ENCODE measurements around the gene SLC3A2. TPM values are rescaled to one million over a fixed set of nuclear protein-coding genes. Genes with fewer than 3 reads are reported as not detected.

Gene SLC3A2
- total RNA-seq, 4 donors from 2014 or later, result 108 to 148 (median 133) TPM

GRCh38 chr11:62919898-62920640 is 39.4 kb downstream of the SLC3A2 start:
- peaks cover 0 to 8% (median 0%) of the 10 kb centered on the region in 4 donors for H3K9me3 ChIP-seq
- H3K4me1 ChIP-seq, result peaks cover 0 to 28% (median 12%) of the 10 kb centered on the region in 4 donors
- H3K27ac ChIP-seq, result no peak overlapping the region
- DNase-seq (ENCODE audit: low spot score in 2 of 2), result no peak
- H3K4me3 ChIP-seq, result no peak overlapping the region
- H3K36me3 ChIP-seq, result no peaks in the 10 kb centered on the region
- no peak for TF ChIP-seq POLR2A (IDR thresholded peaks at IDR 0.05)
- TF ChIP-seq EP300 (IDR thresholded peaks at IDR 0.05), result no peak
- TF ChIP-seq CTCF (IDR thresholded peaks at IDR 0.05), result no peak
- WGBS, 2 donors, result 77 to 89% methylated on average over 11 of the region's 11 CpGs
- peaks cover 0 to 46% of the 10 kb centered on the region in 2 donors for H3K27me3 ChIP-seq

- peaks cover 0 to 58% of the 10 kb centered on the region in 2 donors for H3K27me3 ChIP-seq
- H3K27ac ChIP-seq, result no peak within 1 kb of the TSS
- H3K9me3 ChIP-seq, result peaks cover 0 to 8% (median 0%) of the 10 kb centered on the region in 4 donors
- peaks cover 0 to 38% (median 17%) of the 10 kb centered on the region in 4 donors for H3K4me1 ChIP-seq
- TF ChIP-seq POLR2A (IDR thresholded peaks at IDR 0.05) (no peak), EP300 (IDR thresholded peaks at IDR 0.05) (no peak), CTCF (IDR thresholded peaks at IDR 0.05) (no peak)
- H3K4me3 ChIP-seq, result no peak within 1 kb of the TSS
- no peak for DNase-seq (ENCODE audit: low spot score in 2 of 2)
- no peaks in the 10 kb centered on the region for H3K36me3 ChIP-seq
- WGBS, 2 donors, result 26 to 36% methylated on average over 9 of the region's 9 CpGs
Measured at GRCh38 chr11:62921201-62921572, 40.5 kb downstream of the SLC3A2 start, which contains the start of gene CHRM1. Gene CHRM1 (minus strand): TSS chr11:62921363. CDS start chr11:62911100, 10,263 bp downstream.

GRCh38 chr11:62921573-62922188 is 41.0 kb downstream of the SLC3A2 start:
- Histone ChIP-seq H3K4me3 (no peak overlapping the region), H3K27ac (no peak overlapping the region), H3K36me3 (no peaks in the 10 kb centered on the region), H3K4me1 (peaks cover 0 to 43% (median 22%) of the 10 kb centered on the region in 4 donors), H3K27me3 (peaks cover 0 to 63% of the 10 kb centered on the region in 2 donors), H3K9me3 (peaks cover 0 to 8% (median 0%) of the 10 kb centered on the region in 4 donors)
- no peak for DNase-seq (ENCODE audit: low spot score in 2 of 2)
- TF ChIP-seq EP300 (IDR thresholded peaks at IDR 0.05) (no peak), CTCF (IDR thresholded peaks at IDR 0.05) (no peak)
- WGBS, 2 donors, result 26 to 32% methylated on average over 19 of the region's 19 CpGs

GRCh38 chr11:62922189-62922589 is 41.5 kb downstream of the SLC3A2 start:
- H3K9me3 ChIP-seq, result peaks cover 0 to 8% (median 0%) of the 10 kb centered on the region in 4 donors
- H3K4me3 ChIP-seq, result no peak overlapping the region
- no peak overlapping the region for H3K27ac ChIP-seq
- peaks cover 0 to 68% of the 10 kb centered on the region in 2 donors for H3K27me3 ChIP-seq
- H3K4me1 ChIP-seq, result peaks cover 0 to 48% (median 26%) of the 10 kb centered on the region in 4 donors
- 57 to 71% methylated on average over 1 to 4 of the region's 4 CpGs for WGBS, 2 donors
- TF ChIP-seq CTCF (IDR thresholded peaks at IDR 0.05), result no peak
- no peak for TF ChIP-seq EP300 (IDR thresholded peaks at IDR 0.05)
- TF ChIP-seq POLR2A (IDR thresholded peaks at IDR 0.05), result no peak
- no peaks in the 10 kb centered on the region for H3K36me3 ChIP-seq
- no peak for DNase-seq (ENCODE audit: low spot score in 2 of 2)
